B cell (primary cell): Measurements from ENCODE around the gene PRSS21. TPM values are rescaled to one million over a fixed set of nuclear protein-coding genes. Genes with fewer than 3 reads are reported as not detected.

Experiments
- ATAC-seq: fragments of 200-7000 bp; cut with Tn5 transposase; one replicate; pipeline ENCODE4 v1.10.0; 2021; ENCODE audit warnings: low read depth, mild to moderate bottlenecking, moderate number of reproducible peaks, moderate library complexity
- CTCF ChIA-PET: fragments of 350-600 bp; sonication (Branson Sonifier 250); formaldehyde crosslinking; loops from one replicate; lab custom pipeline; 2021; ENCODE audit warnings: antibody characterized with exemption, inconsistent platforms; lab: Charles Lee
- POLR2A ChIA-PET: fragments of 350-600 bp; sonication (Branson Sonifier 250); formaldehyde crosslinking; loops from one replicate; lab custom pipeline; 2021; ENCODE audit warnings: antibody characterized with exemption; lab: Charles Lee
- DNase-seq: peaks from one replicate; pipeline ENCODE4 v3.0.0; 2013
- H2AFZ ChIP-seq: 2 replicates; pipeline ENCODE4 v1.6.1; 2012; ENCODE audit warnings: mild to moderate bottlenecking, low read depth, low read length; ENCODE audit not compliant: insufficient read depth, poor library complexity, severe bottlenecking
- H3K27ac ChIP-seq, 2 donors: 1 replicate in 1 of 2; 2 replicates in 1 of 2; pipeline ENCODE4 v1.5.1; 2012 to 2013; ENCODE audit warnings: low read length in 2 of 2, mild to moderate bottlenecking in 2 of 2, moderate library complexity in 1 of 2
- H3K27me3 ChIP-seq, 4 experiments: fragments of 200-600 bp in 1 of 4; sonication (generic) in 1 of 4; replicated peaks in 1 of 4; 1 replicate in 2 of 4; 2 replicates in 2 of 4; pipeline versions ENCODE4 v1.6.1 to v1.7.0; 2013 to 2016; ENCODE audit warnings: low read length in 3 of 4, mild to moderate bottlenecking in 2 of 4, mixed read lengths in 1 of 4, moderate library complexity in 1 of 4; ENCODE audit not compliant: insufficient read depth in 4 of 4, control insufficient read depth in 3 of 4; ENCODE audit errors: control extremely low read depth in 1 of 4
- H3K36me3 ChIP-seq, 2 experiments: replicated peaks in 1 of 2; 1 replicate in 1 of 2; 2 replicates in 1 of 2; pipeline versions ENCODE4 v1.6.1 to v1.7.1; 2013; ENCODE audit warnings: low read length in 1 of 2; ENCODE audit not compliant: insufficient read depth in 2 of 2, control insufficient read depth in 1 of 2; ENCODE audit errors: control extremely low read depth in 1 of 2, extremely low read depth in 1 of 2
- H3K4me1 ChIP-seq, 2 donors: fragments of 200-600 bp in 1 of 2; sonication (generic) in 1 of 2; 1 replicate in 1 of 2; 2 replicates in 1 of 2; pipeline versions ENCODE4 v1.5.1 to v1.6.1; 2013 to 2017; ENCODE audit warnings: low read length in 2 of 2; ENCODE audit not compliant: control insufficient read depth in 2 of 2, insufficient read depth in 2 of 2
- H3K4me2 ChIP-seq: replicated peaks from 2 replicates; pipeline ENCODE3; 2012; ENCODE audit warnings: mild to moderate bottlenecking, low read depth, low read length; ENCODE audit not compliant: poor library complexity, severe bottlenecking
- H3K4me3 ChIP-seq, 5 experiments: fragments of 200-600 bp in 1 of 5; sonication (generic) in 1 of 5; 1 replicate in 3 of 5; 2 replicates in 2 of 5; pipeline versions ENCODE4 v1.5.1 to v1.7.0; 2011 to 2016; ENCODE audit warnings: low read length in 4 of 5, mild to moderate bottlenecking in 4 of 5, low read depth in 2 of 5, control low read depth in 1 of 5, moderate library complexity in 1 of 5; ENCODE audit not compliant: insufficient read depth in 1 of 5; ENCODE audit errors: control extremely low read depth in 1 of 5, extremely low read depth in 1 of 5
- H3K79me2 ChIP-seq: fragments of 200-600 bp; sonication (generic); one replicate; pipeline ENCODE4 v1.6.0; 2016; ENCODE audit warnings: low read length; ENCODE audit not compliant: control insufficient read depth, insufficient read depth
- H3K9ac ChIP-seq: fragments of 200-600 bp; sonication (generic); 2 replicates; pipeline ENCODE4 v1.6.1; 2017; ENCODE audit warnings: mild to moderate bottlenecking, low read length, moderate library complexity
- H3K9me3 ChIP-seq, 3 donors: one replicate each; pipeline versions ENCODE4 v1.6.1 to v1.7.1; 2013; ENCODE audit warnings: low read length in 2 of 3; ENCODE audit not compliant: control insufficient read depth in 2 of 3, insufficient read depth in 1 of 3; ENCODE audit errors: control extremely low read depth in 1 of 3
- H4K20me1 ChIP-seq: 2 replicates; pipeline ENCODE4 v1.6.0; 2012; ENCODE audit warnings: mild to moderate bottlenecking, low read length; ENCODE audit not compliant: insufficient read depth, control insufficient read depth, poor library complexity, severe bottlenecking
- H3K27ac Mint-ChIP-seq: one replicate; pipeline ENCODE4 v1.8.0; 2021; ENCODE audit warnings: mixed read lengths
- H3K27me3 Mint-ChIP-seq: one replicate; pipeline ENCODE4 v1.8.0; 2021; ENCODE audit warnings: mixed read lengths
- H3K4me1 Mint-ChIP-seq: one replicate; pipeline ENCODE4 v1.8.0; 2021; ENCODE audit warnings: mixed read lengths
- H3K4me3 Mint-ChIP-seq: one replicate; pipeline ENCODE4 v1.8.0; 2021; ENCODE audit warnings: mixed read lengths
- H3K9me3 Mint-ChIP-seq: one replicate; pipeline ENCODE4 v1.8.0; 2022; ENCODE audit warnings: mixed read lengths; ENCODE audit not compliant: insufficient read depth
- CTCF ChIP-seq: fragments of 200-600 bp; IDR thresholded peaks from one replicate; pipeline ENCODE4 v1.8.0; 2022; ENCODE audit warnings: antibody characterized with exemption, mild to moderate bottlenecking
- EZH2 ChIP-seq: IDR thresholded peaks from 2 replicates; pipeline ENCODE4 v1.6.1; 2012; ENCODE audit warnings: borderline replicate concordance, low read depth, mild to moderate bottlenecking, moderate library complexity, low read length; ENCODE audit not compliant: insufficient read depth, poor library complexity, severe bottlenecking
- WGBS: methylation state at CpG from one replicate; pipeline ENCODE4 v1.1.5; 2013; ENCODE audit warnings: missing lambda C conversion rate; ENCODE audit not compliant: insufficient coverage; 5-methylcytosine and 5-hydroxymethylcytosine counted together
- intact Hi-C: fragments of 100-400 bp; cut with micrococcal nuclease; formaldehyde crosslinking; loops from one replicate; pipeline ENCODE4 v1.10.0; 2022
- polyA plus RNA-seq: library from polyadenylated mRNA; depleted of rRNA; stranded (reverse); fragments of >200 nt; gene quantifications from 2 replicates; pipeline ENCODE4 v1.2.3, GENCODE V29; 2012
- total RNA-seq, 2 donors: library from RNA; stranded (reverse); fragments of 120-200 nt in 1 of 2; gene quantifications; 1 replicate in 1 of 2; 2 replicates in 1 of 2; pipeline versions ENCODE4 v1.2.3 to v1.2.4, GENCODE V29; 2013 to 2022

The PRSS21 gene
- total and polyA plus RNA-seq, 2 donors (not counting 1 experiment from before 2014, with no cell fraction given) = 2.0 to 5.8 TPM

- H3K4me3 ChIP-seq = no peak within 1 kb of the TSS
- H3K4me2 ChIP-seq = no peak within 1 kb of the TSS
- H2AFZ ChIP-seq = no peak within 1 kb of the TSS
- ATAC-seq = no peak
- TF ChIP-seq CTCF (no peak), EZH2 (no peak)
- no peak within 1 kb of the TSS for H3K27ac ChIP-seq
- 32% methylated on average over 9 of the region's 10 CpGs for WGBS
- peaks cover 9% of the 10 kb centered on the region for H3K4me1 Mint-ChIP-seq
- no peaks in the 10 kb centered on the region for H4K20me1 ChIP-seq
- peaks cover 0 to 6% (median 0%) of the 10 kb centered on the region in 3 donors for H3K9me3 ChIP-seq
- no peaks in the 10 kb centered on the region for H3K79me2 ChIP-seq
- peaks cover 0 to 50% (median 9%) of the 10 kb centered on the region in 4 experiments for H3K27me3 ChIP-seq
- intact Hi-C loops = no loop called here
- ChIA-PET POLR2A (no interaction called here), CTCF (no interaction called here)
- peaks cover 29% of the 10 kb centered on the region for H3K27me3 Mint-ChIP-seq
- DNase-seq = no peak
- no peak within 1 kb of the TSS for H3K4me3 Mint-ChIP-seq
- H3K36me3 ChIP-seq = no peaks in the 10 kb centered on the region
- no peak within 1 kb of the TSS for H3K9ac ChIP-seq
- peaks cover 7 to 17% of the 10 kb centered on the region in 2 donors for H3K4me1 ChIP-seq
- H3K27ac Mint-ChIP-seq = no peak within 1 kb of the TSS
- no peaks in the 10 kb centered on the region for H3K9me3 Mint-ChIP-seq
Measured at GRCh38 chr16:2787406-2787805, 29.6 kb upstream of the PRSS21 start, which contains the start of gene PRSS33. Gene PRSS33, minus strand, starts transcription at chr16:2787560. Its CDS starts 1,013 bp downstream, at chr16:2786547.

GRCh38 chr16:2787961-2788360 lies 29.1 kb upstream of the PRSS21 start:
- Mint-ChIP-seq H3K27me3 (peaks cover 31% of the 10 kb centered on the region), H3K4me1 (peaks cover 9% of the 10 kb centered on the region), H3K9me3 (no peaks in the 10 kb centered on the region), H3K4me3 (no peak overlapping the region), H3K27ac (no peak overlapping the region)
- Histone ChIP-seq H3K4me2 (no peak overlapping the region), H2AFZ (no peak overlapping the region), H3K27me3 (peaks cover 0 to 50% (median 9%) of the 10 kb centered on the region in 4 experiments), H3K9ac (no peak overlapping the region), H3K9me3 (peaks cover 0 to 6% (median 0%) of the 10 kb centered on the region in 3 donors), H3K79me2 (no peaks in the 10 kb centered on the region), H3K36me3 (no peaks in the 10 kb centered on the region), H4K20me1 (no peaks in the 10 kb centered on the region), H3K4me1 (peaks cover 7 to 17% of the 10 kb centered on the region in 2 donors), H3K4me3 (no peak overlapping the region), H3K27ac (no peak overlapping the region)
- WGBS = 47% methylated on average over 7 of the region's 7 CpGs
- intact Hi-C loops = no loop called here
- CTCF ChIA-PET = no interaction called here
- POLR2A ChIA-PET = no interaction called here
- ATAC-seq = no peak
- no peak for DNase-seq
- TF ChIP-seq EZH2 (no peak), CTCF (no peak)
